Stimulated activated CD8-positive, alpha-beta memory T cell treated with anti-CD3 and anti-CD28 coated beads, Interleukin-15, amount 100 ng/mL, for 4 hours (primary cell): ENCODE data around the gene FAM83E.
"Not testable (repeated sequence)": the region's sequence is repeated elsewhere in the genome, so short reads cannot be mapped to it uniquely, and the experiment has no call there.

Experiments used
- DNase-seq, 2 donors: peaks; one replicate each; pipeline ENCODE4 v3.0.0-alpha.2; 2020; ENCODE audit warnings: low read depth in 2 of 2

The FAM83E gene

GRCh38 chr19:48614436-48615230 lies at the start of gene FAM83E:
Gene FAM83E, minus strand, starts transcription at chr19:48615076. Its CDS starts 1,704 bp downstream, at chr19:48613372.
- DNase-seq: no peak

GRCh38 chr19:48664476-48664875 lies 49.6 kb upstream of the FAM83E start:
- no peak for DNase-seq

GRCh38 chr19:48663667-48664066 lies 48.8 kb upstream of the FAM83E start:
- no peak for DNase-seq

- no peak for DNase-seq
Measured at GRCh38 chr19:48661711-48662090, 46.8 kb upstream of the FAM83E start.

- peak; percentile 53 to 63 for DNase-seq
Measured at GRCh38 chr19:48660852-48661710, 46.2 kb upstream of the FAM83E start.

- DNase-seq: no peak
Measured at GRCh38 chr19:48659768-48660167, 44.9 kb upstream of the FAM83E start.

- DNase-seq: no peak
Measured at GRCh38 chr19:48658483-48658882, 43.6 kb upstream of the FAM83E start.

GRCh38 chr19:48657828-48658227 lies 43.0 kb upstream of the FAM83E start:
- not testable (repeated sequence) for DNase-seq

GRCh38 chr19:48656840-48657474 lies 42.1 kb upstream of the FAM83E start:
- DNase-seq: no peak

GRCh38 chr19:48654299-48655059 lies 39.6 kb upstream of the FAM83E start:
- DNase-seq: no peak

- no peak for DNase-seq
Measured at GRCh38 chr19:48651683-48652048, 36.8 kb upstream of the FAM83E start.

- DNase-seq: no peak
Measured at GRCh38 chr19:48650974-48651682, 36.3 kb upstream of the FAM83E start.

- DNase-seq: no peak
Measured at GRCh38 chr19:48648134-48648533, 33.3 kb upstream of the FAM83E start.

GRCh38 chr19:48646722-48647216 lies 31.9 kb upstream of the FAM83E start:
- no peak for DNase-seq

GRCh38 chr19:48646001-48646721 lies 31.3 kb upstream of the FAM83E start, which contains the start of gene CA11:
Gene CA11, minus strand, starts transcription at chr19:48646187. Its CDS starts 555 bp downstream, at chr19:48645632.
- DNase-seq: peak; percentile 83 to 88

- no peak for DNase-seq
Measured at GRCh38 chr19:48645620-48646000, 30.7 kb upstream of the FAM83E start.

GRCh38 chr19:48644839-48645619 lies 30.2 kb upstream of the FAM83E start:
- DNase-seq: peak in 1 of 2 donors; percentile 46

- DNase-seq: no peak
Measured at GRCh38 chr19:48644355-48644754, 29.5 kb upstream of the FAM83E start.

GRCh38 chr19:48642862-48643261 lies 28.0 kb upstream of the FAM83E start:
- DNase-seq: no peak
